Calu3 (cell line): ENCODE data around the gene MGST3. TPM values are rescaled to one million over a fixed set of nuclear protein-coding genes. Genes with fewer than 3 reads are reported as not detected.

ENCODE experiments used
- BruUV-seq: library from RNA; stranded (reverse); fragments of 400-500 nt; replicated peaks from 2 replicates; lab custom pipeline; 2021; lab: Mats Ljungman, UMichigan
- CTCF ChIA-PET: fragments of 300-600 bp; sonication (Branson Sonifier 250); formaldehyde crosslinking; loops from one replicate; lab custom pipeline; 2022; ENCODE audit warnings: antibody characterized with exemption; lab: Charles Lee
- DNase-seq: peaks from one replicate; pipeline ENCODE4 v3.0.0; 2022
- H3K27ac Mint-ChIP-seq: one replicate; pipeline ENCODE4 v1.8.0; 2022; ENCODE audit warnings: mixed read lengths; ENCODE audit not compliant: unreplicated experiment
- H3K27me3 Mint-ChIP-seq: one replicate; pipeline ENCODE4 v1.8.0; 2022; ENCODE audit warnings: mixed read lengths; ENCODE audit not compliant: unreplicated experiment
- H3K36me3 Mint-ChIP-seq: one replicate; pipeline ENCODE4 v1.8.0; 2022; ENCODE audit warnings: mild to moderate bottlenecking, moderate library complexity, mixed read lengths; ENCODE audit not compliant: insufficient read depth, unreplicated experiment
- H3K4me1 Mint-ChIP-seq: one replicate; pipeline ENCODE4 v1.8.0; 2022; ENCODE audit warnings: mild to moderate bottlenecking, low read depth, mixed read lengths; ENCODE audit not compliant: unreplicated experiment
- H3K4me3 Mint-ChIP-seq: one replicate; pipeline ENCODE4 v1.8.0; 2022; ENCODE audit warnings: mild to moderate bottlenecking, low read depth, moderate library complexity, mixed read lengths; ENCODE audit not compliant: unreplicated experiment
- H3K9me3 Mint-ChIP-seq: one replicate; pipeline ENCODE4 v1.8.0; 2022; ENCODE audit warnings: low read depth, mixed read lengths; ENCODE audit not compliant: unreplicated experiment
- intact Hi-C: fragments of 100-400 bp; cut with micrococcal nuclease; formaldehyde crosslinking; loops from one replicate; pipeline ENCODE4 v1.10.0; 2022; ENCODE audit not compliant: unreplicated experiment
- total RNA-seq: library from RNA; stranded (reverse); gene quantifications from 2 replicates; pipeline ENCODE4 v1.2.3, GENCODE V29; 2022
- TF ChIP-seq, protein P1 (sequence below): fragments of 200-600 bp; IDR thresholded peaks from one replicate; pipeline ENCODE4 v1.8.0; 2022; ENCODE audit warnings: antibody characterized with exemption; ENCODE audit not compliant: unreplicated experiment

MGST3 gene
- total RNA-seq, 1 experiment from 2014 or later: 136 TPM

DNA sequence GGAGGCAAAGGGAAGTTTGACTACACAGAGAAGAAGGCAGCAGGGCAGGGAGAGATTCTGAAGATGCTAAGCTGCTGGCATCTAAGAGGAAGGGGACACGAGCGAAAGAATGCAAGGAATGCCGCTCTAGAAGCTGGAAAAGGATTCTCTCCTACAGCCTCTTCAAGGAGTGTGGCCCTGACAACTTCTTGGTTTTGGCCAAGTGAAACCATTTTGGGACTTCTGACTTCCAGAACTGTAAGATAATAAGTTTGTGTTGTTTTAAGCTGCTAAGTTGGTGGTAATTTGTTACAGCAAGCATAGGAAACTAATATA lies 28.5 kb downstream of the MGST3 start:
- no peak overlapping the region for H3K27ac Mint-ChIP-seq
- CTCF ChIA-PET: interaction anchor here (1.2 kb wide), 1 partner anchor 530 kb away, joined by 4 read pairs; no protein-coding TSS in a partner anchor
- peaks cover 19% of the 10 kb centered on the region for H3K36me3 Mint-ChIP-seq
- no peaks in the 10 kb centered on the region for H3K27me3 Mint-ChIP-seq
- TF ChIP-seq, protein P1, sequence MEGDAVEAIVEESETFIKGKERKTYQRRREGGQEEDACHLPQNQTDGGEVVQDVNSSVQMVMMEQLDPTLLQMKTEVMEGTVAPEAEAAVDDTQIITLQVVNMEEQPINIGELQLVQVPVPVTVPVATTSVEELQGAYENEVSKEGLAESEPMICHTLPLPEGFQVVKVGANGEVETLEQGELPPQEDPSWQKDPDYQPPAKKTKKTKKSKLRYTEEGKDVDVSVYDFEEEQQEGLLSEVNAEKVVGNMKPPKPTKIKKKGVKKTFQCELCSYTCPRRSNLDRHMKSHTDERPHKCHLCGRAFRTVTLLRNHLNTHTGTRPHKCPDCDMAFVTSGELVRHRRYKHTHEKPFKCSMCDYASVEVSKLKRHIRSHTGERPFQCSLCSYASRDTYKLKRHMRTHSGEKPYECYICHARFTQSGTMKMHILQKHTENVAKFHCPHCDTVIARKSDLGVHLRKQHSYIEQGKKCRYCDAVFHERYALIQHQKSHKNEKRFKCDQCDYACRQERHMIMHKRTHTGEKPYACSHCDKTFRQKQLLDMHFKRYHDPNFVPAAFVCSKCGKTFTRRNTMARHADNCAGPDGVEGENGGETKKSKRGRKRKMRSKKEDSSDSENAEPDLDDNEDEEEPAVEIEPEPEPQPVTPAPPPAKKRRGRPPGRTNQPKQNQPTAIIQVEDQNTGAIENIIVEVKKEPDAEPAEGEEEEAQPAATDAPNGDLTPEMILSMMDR: no peak
- no peaks in the 10 kb centered on the region for H3K4me1 Mint-ChIP-seq
- BruUV-seq: no TSS peak
- no peaks in the 10 kb centered on the region for H3K9me3 Mint-ChIP-seq
- DNase-seq: no peak
- H3K4me3 Mint-ChIP-seq: no peak overlapping the region
- intact Hi-C loops: no loop called here

DNA sequence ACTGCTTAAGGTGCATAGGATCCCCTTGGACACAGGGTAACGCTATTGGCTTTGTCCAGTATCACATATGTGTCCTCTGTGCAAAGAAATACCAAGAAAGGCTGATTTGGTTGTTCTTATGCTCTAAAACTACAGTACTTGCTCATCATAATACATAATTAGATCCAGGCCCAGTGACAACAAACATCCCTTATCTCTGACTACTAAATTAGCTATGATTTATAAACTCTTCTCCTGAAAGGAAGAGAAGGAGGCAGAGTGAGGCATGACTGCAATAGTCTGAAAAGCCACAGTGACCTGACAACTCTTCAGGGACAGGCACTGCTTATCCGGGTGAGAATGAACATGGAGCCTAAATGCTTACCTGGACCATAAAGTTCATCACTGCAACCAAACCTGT lies 30.7 kb downstream of the MGST3 start:
- TF ChIP-seq, protein P1: no peak
- CTCF ChIA-PET: interaction anchor here (1.7 kb wide), 1 partner anchor 9 kb away, joined by 3 read pairs; no protein-coding TSS in a partner anchor
- BruUV-seq: no TSS peak
- Mint-ChIP-seq H3K36me3 (peaks cover 27% of the 10 kb centered on the region), H3K4me3 (no peak overlapping the region), H3K4me1 (no peaks in the 10 kb centered on the region), H3K27me3 (no peaks in the 10 kb centered on the region), H3K9me3 (no peaks in the 10 kb centered on the region), H3K27ac (no peak overlapping the region)
- intact Hi-C loops: no loop called here
- no peak for DNase-seq

DNA sequence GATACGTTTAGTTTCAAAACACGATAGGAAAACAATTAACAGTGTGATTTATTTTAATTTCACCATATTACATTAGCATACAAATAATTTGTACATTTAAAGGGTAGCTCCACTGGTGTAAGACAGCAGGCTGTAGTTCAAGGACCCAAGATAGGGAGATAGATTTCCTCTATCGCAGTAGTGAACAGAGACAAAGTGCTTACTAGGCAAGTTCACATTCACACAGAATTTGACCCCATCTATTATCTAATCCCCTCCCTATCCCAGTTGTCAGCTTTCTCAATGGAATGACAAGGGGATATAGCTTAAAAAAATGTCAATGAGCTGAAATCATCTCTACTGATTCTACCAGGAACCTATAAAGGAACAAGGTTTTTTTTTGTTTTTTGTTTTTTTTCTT lies 31.2 kb downstream of the MGST3 start:
- Mint-ChIP-seq H3K27ac (no peak overlapping the region), H3K27me3 (no peaks in the 10 kb centered on the region)
- TSS peak; percentile 78 for BruUV-seq

DNA sequence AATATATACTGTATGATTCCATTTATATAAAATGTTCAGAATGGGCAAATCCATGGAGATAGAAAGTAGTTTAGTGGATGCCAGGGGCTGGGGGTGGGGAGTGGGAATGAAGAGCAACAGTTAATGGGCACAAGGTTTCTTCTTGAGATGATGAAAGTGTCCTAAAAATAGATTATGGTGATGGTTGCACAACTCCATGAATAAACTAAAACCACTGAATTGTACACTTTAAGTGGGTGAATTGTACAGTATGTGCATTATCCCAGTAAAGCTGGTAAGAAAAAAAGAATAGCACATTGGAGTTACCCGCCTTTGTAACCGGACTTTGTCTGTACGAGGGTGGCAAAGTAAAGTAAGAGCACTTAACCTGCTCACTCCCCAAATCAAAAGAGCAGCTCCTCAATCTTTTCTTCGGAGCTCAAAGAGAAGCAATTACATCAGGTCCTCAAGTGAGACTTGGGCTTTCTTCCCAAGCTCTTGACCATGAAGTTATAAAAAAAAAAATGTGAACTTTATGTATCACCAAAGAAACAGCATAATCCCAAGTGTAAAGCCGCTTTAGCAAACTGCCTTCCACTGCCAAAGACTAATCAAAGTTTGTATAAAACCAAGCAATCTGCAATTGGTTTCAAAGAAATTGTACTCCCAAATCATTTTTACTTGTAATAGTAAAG lies 35.3 kb downstream of the MGST3 start:
- DNase-seq: no peak
- CTCF ChIA-PET: no interaction called here
- Mint-ChIP-seq H3K4me3 (no peak overlapping the region), H3K27me3 (no peaks in the 10 kb centered on the region), H3K27ac (no peak overlapping the region), H3K9me3 (no peaks in the 10 kb centered on the region), H3K4me1 (no peaks in the 10 kb centered on the region), H3K36me3 (peaks cover 21% of the 10 kb centered on the region)
- TF ChIP-seq, protein P1: no peak
- intact Hi-C loops: no loop called here
- no TSS peak for BruUV-seq

More for the DNA sequence above, 31.2 kb downstream of the MGST3 start:
- TF ChIP-seq, protein P1: no peak
- Mint-ChIP-seq H3K4me1 (no peaks in the 10 kb centered on the region), H3K4me3 (no peak overlapping the region), H3K36me3 (peaks cover 27% of the 10 kb centered on the region), H3K9me3 (no peaks in the 10 kb centered on the region)
- no peak for DNase-seq
- CTCF ChIA-PET: interaction anchor here (1.7 kb wide), 1 partner anchor 9 kb away, joined by 3 read pairs; no protein-coding TSS in a partner anchor
- intact Hi-C loops: no loop called here
